Muscle layer of colon (tissue), 2 donors: Measurements from ENCODE around the gene ERRFI1.
"Not testable (repeated sequence)": the region's sequence is repeated elsewhere in the genome, so short reads cannot be mapped to it uniquely, and the experiment has no call there.

Source experiments
- H3K27ac ChIP-seq: one replicate; pipeline ENCODE4 v1.7.0; 2013; ENCODE audit warnings: low read depth, mild to moderate bottlenecking, low read length, moderate library complexity
- H3K27me3 ChIP-seq, 2 donors: one replicate each; pipeline ENCODE4 v1.7.0; 2013; ENCODE audit warnings: low read length in 2 of 2, mild to moderate bottlenecking in 2 of 2; ENCODE audit not compliant: insufficient read depth in 2 of 2, control insufficient read depth in 1 of 2
- H3K36me3 ChIP-seq: one replicate; pipeline ENCODE4 v1.7.0; 2013; ENCODE audit warnings: mild to moderate bottlenecking, low read length; ENCODE audit not compliant: insufficient read depth
- H3K4me1 ChIP-seq: one replicate; pipeline ENCODE4 v1.7.0; 2013; ENCODE audit warnings: mild to moderate bottlenecking, low read length; ENCODE audit not compliant: insufficient read depth
- H3K4me3 ChIP-seq, 2 donors: one replicate each; pipeline ENCODE4 v1.7.0; 2013; ENCODE audit warnings: low read length in 2 of 2, low read depth in 1 of 2, mild to moderate bottlenecking in 1 of 2, moderate library complexity in 1 of 2
- H3K9ac ChIP-seq: one replicate; pipeline ENCODE4 v1.7.0; 2013; ENCODE audit warnings: low read length
- H3K9me3 ChIP-seq: one replicate; pipeline ENCODE4 v1.7.0; 2013; ENCODE audit warnings: mild to moderate bottlenecking, low read length
- donor health status: abdominal sarcoma.
- donor health status: Adenocarcinoma of cecum.

ERRFI1 gene

GRCh38 chr1:8026153-8026975 is at the start of gene ERRFI1:
ERRFI1 (minus strand) TSS chr1:8026309; CDS start chr1:8015619, 10,690 bp downstream.
- no peaks in the 10 kb centered on the region for H3K27me3 ChIP-seq
- H3K4me3 ChIP-seq = peak within 1 kb of the TSS; percentile 51 to 78

GRCh38 chr1:8075511-8076051 is 49.5 kb upstream of the ERRFI1 start:
- no peak overlapping the region for H3K27ac ChIP-seq
- no peaks in the 10 kb centered on the region for H3K27me3 ChIP-seq
- no peaks in the 10 kb centered on the region for H3K36me3 ChIP-seq
- H3K4me3 ChIP-seq = no peak overlapping the region
- H3K9ac ChIP-seq = no peak overlapping the region
- H3K4me1 ChIP-seq = peaks cover 21% of the 10 kb centered on the region
- no peaks in the 10 kb centered on the region for H3K9me3 ChIP-seq

More at GRCh38 chr1:8026153-8026975, at the start of gene ERRFI1:
- Histone ChIP-seq H3K9ac (peak within 1 kb of the TSS; percentile 69), H3K4me1 (peaks cover 51% of the 10 kb centered on the region), H3K27ac (peak within 1 kb of the TSS; percentile 87), H3K36me3 (no peaks in the 10 kb centered on the region), H3K9me3 (no peaks in the 10 kb centered on the region)

GRCh38 chr1:8073112-8073855 is 47.2 kb upstream of the ERRFI1 start:
- H3K27ac ChIP-seq = no peak overlapping the region
- no peaks in the 10 kb centered on the region for H3K27me3 ChIP-seq
- no peak overlapping the region for H3K4me3 ChIP-seq
- H3K36me3 ChIP-seq = no peaks in the 10 kb centered on the region
- no peak overlapping the region for H3K9ac ChIP-seq
- H3K4me1 ChIP-seq = peaks cover 15% of the 10 kb centered on the region
- no peaks in the 10 kb centered on the region for H3K9me3 ChIP-seq

GRCh38 chr1:8070381-8070811 is 44.3 kb upstream of the ERRFI1 start:
- H3K27ac ChIP-seq = no peak overlapping the region
- no peak overlapping the region for H3K4me3 ChIP-seq
- no peaks in the 10 kb centered on the region for H3K4me1 ChIP-seq
- H3K9me3 ChIP-seq = no peaks in the 10 kb centered on the region
- H3K9ac ChIP-seq = no peak overlapping the region
- no peaks in the 10 kb centered on the region for H3K27me3 ChIP-seq
- no peaks in the 10 kb centered on the region for H3K36me3 ChIP-seq

- H3K36me3 ChIP-seq, H3K27me3 ChIP-seq, H3K4me3 ChIP-seq, H3K9me3 ChIP-seq, H3K9ac ChIP-seq, H3K4me1 ChIP-seq, H3K27ac ChIP-seq: not testable (repeated sequence)
Measured at GRCh38 chr1:8069614-8070320, 43.7 kb upstream of the ERRFI1 start.

GRCh38 chr1:8065369-8065768 is 39.3 kb upstream of the ERRFI1 start:
- Histone ChIP-seq H3K9ac (no peak overlapping the region), H3K4me1 (peaks cover 19% of the 10 kb centered on the region), H3K4me3 (no peak overlapping the region), H3K36me3 (no peaks in the 10 kb centered on the region), H3K27me3 (no peaks in the 10 kb centered on the region), H3K9me3 (no peaks in the 10 kb centered on the region), H3K27ac (no peak overlapping the region)

- peaks cover 19% of the 10 kb centered on the region for H3K4me1 ChIP-seq
- H3K27ac ChIP-seq = peak overlapping the region; percentile 56
- no peaks in the 10 kb centered on the region for H3K27me3 ChIP-seq
- no peak overlapping the region for H3K4me3 ChIP-seq
- no peak overlapping the region for H3K9ac ChIP-seq
- no peaks in the 10 kb centered on the region for H3K36me3 ChIP-seq
- no peaks in the 10 kb centered on the region for H3K9me3 ChIP-seq
Measured at GRCh38 chr1:8063298-8064036, 37.4 kb upstream of the ERRFI1 start.

- Histone ChIP-seq H3K4me3 (no peak overlapping the region), H3K4me1 (peaks cover 19% of the 10 kb centered on the region), H3K9me3 (no peaks in the 10 kb centered on the region), H3K9ac (no peak overlapping the region), H3K27me3 (no peaks in the 10 kb centered on the region), H3K27ac (no peak overlapping the region), H3K36me3 (no peaks in the 10 kb centered on the region)
Measured at GRCh38 chr1:8062861-8063260, 36.8 kb upstream of the ERRFI1 start.

- H3K27ac ChIP-seq = peak overlapping the region; percentile 7
- H3K9ac ChIP-seq = no peak overlapping the region
- peak overlapping the region in 1 of 2 donors; percentile 22 for H3K4me3 ChIP-seq
Measured at GRCh38 chr1:8061673-8062386, 35.7 kb upstream of the ERRFI1 start.

GRCh38 chr1:8061210-8061609 is 35.1 kb upstream of the ERRFI1 start:
- H3K4me1 ChIP-seq = peaks cover 19% of the 10 kb centered on the region

More at GRCh38 chr1:8061673-8062386, 35.7 kb upstream of the ERRFI1 start:
- Histone ChIP-seq H3K9me3 (no peaks in the 10 kb centered on the region), H3K36me3 (no peaks in the 10 kb centered on the region), H3K27me3 (no peaks in the 10 kb centered on the region), H3K4me1 (peaks cover 19% of the 10 kb centered on the region)

More at GRCh38 chr1:8061210-8061609, 35.1 kb upstream of the ERRFI1 start:
- H3K36me3 ChIP-seq = no peaks in the 10 kb centered on the region
- peak overlapping the region; percentile 7 for H3K27ac ChIP-seq
- no peaks in the 10 kb centered on the region for H3K27me3 ChIP-seq
- peak overlapping the region in 1 of 2 donors; percentile 22 for H3K4me3 ChIP-seq
- H3K9ac ChIP-seq = no peak overlapping the region
- H3K9me3 ChIP-seq = no peaks in the 10 kb centered on the region
